ENCODE results near the gene PARP15.

Gene PARP15

DNA sequence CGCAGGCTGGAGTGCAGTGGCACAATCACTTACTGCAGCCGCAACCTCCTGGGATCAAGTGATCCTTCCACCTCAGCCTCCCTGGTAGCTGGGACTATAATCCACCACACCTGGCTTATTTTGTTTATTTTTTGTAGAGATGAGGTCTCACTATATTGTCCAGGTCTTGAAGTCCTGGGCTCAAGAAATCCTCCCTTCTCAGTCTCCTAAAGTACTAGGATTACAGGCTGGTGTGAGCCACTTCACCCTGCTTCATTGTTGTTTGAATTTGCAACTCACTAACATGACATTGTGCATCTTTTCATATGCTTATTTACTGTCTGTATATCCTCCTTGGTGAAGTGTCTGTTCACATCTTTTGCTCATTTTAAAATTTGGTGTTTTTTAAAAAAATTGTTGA, 10.1 kb downstream of the PARP15 start:
- peaks cover 3% of the 10 kb centered on the region for H3K9me3 ChIP-seq (ENCODE audit: severe bottlenecking)
- no peak overlapping the region for H3K4me3 ChIP-seq (ENCODE audit: severe bottlenecking)
- no peak overlapping the region for H3K27ac ChIP-seq (ENCODE audit: poor library complexity, severe bottlenecking)
- no peaks in the 10 kb centered on the region for H3K4me1 ChIP-seq (ENCODE audit: insufficient read depth, poor library complexity, severe bottlenecking)
- no peaks in the 10 kb centered on the region for H3K27me3 ChIP-seq (ENCODE audit: insufficient read depth, poor library complexity, severe bottlenecking)
- no peaks in the 10 kb centered on the region for H3K36me3 ChIP-seq (ENCODE audit: low read depth)
- DNase-seq (ENCODE audit: low spot score) (no peak), ATAC-seq (ENCODE audit: low read depth) (no peak)
- TF ChIP-seq, protein P1, sequence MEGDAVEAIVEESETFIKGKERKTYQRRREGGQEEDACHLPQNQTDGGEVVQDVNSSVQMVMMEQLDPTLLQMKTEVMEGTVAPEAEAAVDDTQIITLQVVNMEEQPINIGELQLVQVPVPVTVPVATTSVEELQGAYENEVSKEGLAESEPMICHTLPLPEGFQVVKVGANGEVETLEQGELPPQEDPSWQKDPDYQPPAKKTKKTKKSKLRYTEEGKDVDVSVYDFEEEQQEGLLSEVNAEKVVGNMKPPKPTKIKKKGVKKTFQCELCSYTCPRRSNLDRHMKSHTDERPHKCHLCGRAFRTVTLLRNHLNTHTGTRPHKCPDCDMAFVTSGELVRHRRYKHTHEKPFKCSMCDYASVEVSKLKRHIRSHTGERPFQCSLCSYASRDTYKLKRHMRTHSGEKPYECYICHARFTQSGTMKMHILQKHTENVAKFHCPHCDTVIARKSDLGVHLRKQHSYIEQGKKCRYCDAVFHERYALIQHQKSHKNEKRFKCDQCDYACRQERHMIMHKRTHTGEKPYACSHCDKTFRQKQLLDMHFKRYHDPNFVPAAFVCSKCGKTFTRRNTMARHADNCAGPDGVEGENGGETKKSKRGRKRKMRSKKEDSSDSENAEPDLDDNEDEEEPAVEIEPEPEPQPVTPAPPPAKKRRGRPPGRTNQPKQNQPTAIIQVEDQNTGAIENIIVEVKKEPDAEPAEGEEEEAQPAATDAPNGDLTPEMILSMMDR (IDR thresholded peaks at IDR 0.05; ENCODE audit: poor library complexity, severe bottlenecking): no peak

DNA sequence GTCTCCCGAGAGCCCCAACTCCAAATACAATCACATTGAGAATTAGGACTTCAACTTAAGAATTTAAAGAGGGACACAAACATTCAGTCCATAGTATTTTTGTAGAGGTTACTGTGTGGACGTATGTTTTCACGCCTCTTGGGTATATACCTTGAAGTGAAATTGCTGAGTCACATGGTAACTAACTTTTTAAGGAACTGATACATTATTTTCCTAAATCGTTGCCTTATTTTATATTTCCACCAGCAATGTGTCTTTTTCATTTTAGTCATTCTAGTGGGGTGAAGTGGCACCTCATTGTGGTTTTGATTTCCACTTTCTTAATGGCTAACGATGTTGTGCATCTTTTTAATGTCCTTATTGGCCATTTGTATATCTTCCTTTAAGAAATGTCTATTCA, 11.8 kb downstream of the PARP15 start:
- ATAC-seq (ENCODE audit: low read depth): no peak
- TF ChIP-seq, protein P1 (IDR thresholded peaks at IDR 0.05; ENCODE audit: poor library complexity, severe bottlenecking): no peak

GRCh38 chr3:122590610-122591009, 13.2 kb downstream of the PARP15 start:
- DNase-seq (ENCODE audit: low spot score) (no peak), ATAC-seq (ENCODE audit: low read depth) (no peak)
- Histone ChIP-seq H3K4me3 (ENCODE audit: severe bottlenecking) (no peak overlapping the region), H3K9me3 (ENCODE audit: severe bottlenecking) (no peaks in the 10 kb centered on the region), H3K36me3 (ENCODE audit: low read depth) (no peaks in the 10 kb centered on the region), H3K27ac (ENCODE audit: poor library complexity, severe bottlenecking) (no peak overlapping the region), H3K4me1 (ENCODE audit: insufficient read depth, poor library complexity, severe bottlenecking) (no peaks in the 10 kb centered on the region), H3K27me3 (ENCODE audit: insufficient read depth, poor library complexity, severe bottlenecking) (no peaks in the 10 kb centered on the region)
- TF ChIP-seq, protein P1 (IDR thresholded peaks at IDR 0.05; ENCODE audit: poor library complexity, severe bottlenecking): no peak

More for the DNA sequence above, 11.8 kb downstream of the PARP15 start:
- Histone ChIP-seq H3K4me1 (ENCODE audit: insufficient read depth, poor library complexity, severe bottlenecking) (no peaks in the 10 kb centered on the region), H3K27me3 (ENCODE audit: insufficient read depth, poor library complexity, severe bottlenecking) (no peaks in the 10 kb centered on the region), H3K36me3 (ENCODE audit: low read depth) (no peaks in the 10 kb centered on the region), H3K4me3 (ENCODE audit: severe bottlenecking) (no peak overlapping the region), H3K27ac (ENCODE audit: poor library complexity, severe bottlenecking) (no peak overlapping the region), H3K9me3 (ENCODE audit: severe bottlenecking) (no peaks in the 10 kb centered on the region)
- DNase-seq (ENCODE audit: low spot score): no peak

DNA sequence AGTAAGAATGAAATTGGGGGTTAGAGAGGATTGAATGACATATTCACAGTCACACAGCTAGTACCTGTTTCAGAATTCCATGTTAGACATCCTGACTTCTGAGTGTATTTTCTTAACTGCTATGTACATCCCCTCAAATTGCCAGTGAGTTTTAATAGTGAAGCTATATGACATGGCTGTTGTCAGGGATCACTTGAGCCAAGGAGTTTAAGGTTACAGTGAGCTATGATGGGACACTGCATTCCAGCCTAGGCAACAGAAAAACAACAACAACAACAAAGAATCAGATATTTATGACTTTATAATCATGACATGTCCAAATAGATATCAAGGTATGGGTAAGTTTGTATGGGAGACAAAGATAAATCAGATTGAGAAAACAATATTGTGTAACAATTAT, 16.6 kb downstream of the PARP15 start:
- Histone ChIP-seq H3K27ac (ENCODE audit: poor library complexity, severe bottlenecking) (no peak overlapping the region), H3K9me3 (ENCODE audit: severe bottlenecking) (no peaks in the 10 kb centered on the region), H3K4me1 (ENCODE audit: insufficient read depth, poor library complexity, severe bottlenecking) (no peaks in the 10 kb centered on the region), H3K4me3 (ENCODE audit: severe bottlenecking) (no peak overlapping the region), H3K36me3 (ENCODE audit: low read depth) (no peaks in the 10 kb centered on the region), H3K27me3 (ENCODE audit: insufficient read depth, poor library complexity, severe bottlenecking) (no peaks in the 10 kb centered on the region)
- TF ChIP-seq, protein P1 (IDR thresholded peaks at IDR 0.05; ENCODE audit: poor library complexity, severe bottlenecking): no peak
- ATAC-seq (ENCODE audit: low read depth) (no peak), DNase-seq (ENCODE audit: low spot score) (no peak)

DNA sequence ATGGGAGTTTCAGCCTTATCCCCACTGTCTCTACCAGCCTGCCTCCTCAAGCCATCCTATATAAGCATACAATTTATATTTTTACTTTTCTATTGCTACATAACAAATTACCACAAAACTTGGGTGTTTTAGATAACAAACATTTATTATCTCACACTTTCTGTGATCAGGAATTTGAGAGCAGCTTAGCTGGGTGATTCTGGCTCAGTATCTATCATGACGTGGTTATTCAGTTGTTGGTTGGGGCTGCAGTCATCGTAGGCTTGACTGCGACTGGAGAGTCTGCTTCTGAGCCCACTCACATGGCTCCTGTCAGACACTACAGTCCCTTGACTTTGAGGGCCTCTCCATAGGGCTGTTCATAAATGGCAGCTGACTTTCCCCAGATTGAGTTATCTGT, 20.7 kb downstream of the PARP15 start:
- Histone ChIP-seq H3K4me3 (ENCODE audit: severe bottlenecking) (no peak overlapping the region), H3K9me3 (ENCODE audit: severe bottlenecking) (no peaks in the 10 kb centered on the region), H3K4me1 (ENCODE audit: insufficient read depth, poor library complexity, severe bottlenecking) (no peaks in the 10 kb centered on the region), H3K27ac (ENCODE audit: poor library complexity, severe bottlenecking) (no peak overlapping the region), H3K27me3 (ENCODE audit: insufficient read depth, poor library complexity, severe bottlenecking) (no peaks in the 10 kb centered on the region), H3K36me3 (ENCODE audit: low read depth) (no peaks in the 10 kb centered on the region)
- DNase-seq (ENCODE audit: low spot score) (no peak), ATAC-seq (ENCODE audit: low read depth) (no peak)
- TF ChIP-seq, protein P1 (IDR thresholded peaks at IDR 0.05; ENCODE audit: poor library complexity, severe bottlenecking): no peak

All from RWPE2 (cell line).